PFSK-1 (cell line): ENCODE measurements around the gene GPR37.

Experiments used
- POLR2AphosphoS5 ChIP-seq: IDR thresholded peaks from 2 replicates; pipeline ENCODE4 v1.6.1; 2012; ENCODE audit warnings: low read depth, mild to moderate bottlenecking, control low read depth, low read length, moderate library complexity
- SIN3A ChIP-seq: IDR thresholded peaks from 2 replicates; pipeline ENCODE4 v1.6.1; 2012; ENCODE audit warnings: mild to moderate bottlenecking, low read length, moderate library complexity, borderline replicate concordance; ENCODE audit not compliant: insufficient read depth
- TAF1 ChIP-seq: IDR thresholded peaks from 2 replicates; pipeline ENCODE4 v1.6.1; 2012; ENCODE audit warnings: low read length, control low read depth, borderline replicate concordance; ENCODE audit not compliant: insufficient read depth
- TF ChIP-seq, protein P1 (sequence below), 2 experiments: IDR thresholded peaks; 2 replicates each; pipeline versions ENCODE4 v1.6.1 to v1.8.0; 2011 to 2012; ENCODE audit warnings: low read depth in 2 of 2, low read length in 2 of 2, control low read depth in 1 of 2, inconsistent platforms in 1 of 2, mild to moderate bottlenecking in 1 of 2, moderate library complexity in 1 of 2; ENCODE audit not compliant: insufficient read depth in 1 of 2

DNA sequence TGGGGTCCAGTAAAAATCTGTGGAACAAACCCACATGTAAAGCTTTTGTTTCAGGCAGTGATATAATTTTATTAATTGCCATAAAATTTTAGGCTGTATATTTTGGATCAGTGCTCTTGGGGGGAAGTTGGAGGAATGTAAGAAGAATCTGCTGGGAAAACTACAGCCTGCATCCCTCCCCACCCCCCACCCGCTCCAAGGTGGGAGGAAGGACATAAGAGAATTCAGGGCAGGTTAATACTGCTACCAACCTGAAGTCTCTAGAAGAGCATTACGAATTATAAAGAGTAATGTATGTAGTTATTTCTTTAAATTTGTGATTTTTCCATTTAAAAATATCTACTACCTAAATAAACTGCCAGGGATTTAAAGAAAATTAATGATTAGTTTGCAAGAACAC lies 47.2 kb upstream of the GPR37 start:
- TF ChIP-seq TAF1, result no peak
- no peak for TF ChIP-seq SIN3A
- TF ChIP-seq POLR2AphosphoS5, result no peak
- TF ChIP-seq, protein P1, sequence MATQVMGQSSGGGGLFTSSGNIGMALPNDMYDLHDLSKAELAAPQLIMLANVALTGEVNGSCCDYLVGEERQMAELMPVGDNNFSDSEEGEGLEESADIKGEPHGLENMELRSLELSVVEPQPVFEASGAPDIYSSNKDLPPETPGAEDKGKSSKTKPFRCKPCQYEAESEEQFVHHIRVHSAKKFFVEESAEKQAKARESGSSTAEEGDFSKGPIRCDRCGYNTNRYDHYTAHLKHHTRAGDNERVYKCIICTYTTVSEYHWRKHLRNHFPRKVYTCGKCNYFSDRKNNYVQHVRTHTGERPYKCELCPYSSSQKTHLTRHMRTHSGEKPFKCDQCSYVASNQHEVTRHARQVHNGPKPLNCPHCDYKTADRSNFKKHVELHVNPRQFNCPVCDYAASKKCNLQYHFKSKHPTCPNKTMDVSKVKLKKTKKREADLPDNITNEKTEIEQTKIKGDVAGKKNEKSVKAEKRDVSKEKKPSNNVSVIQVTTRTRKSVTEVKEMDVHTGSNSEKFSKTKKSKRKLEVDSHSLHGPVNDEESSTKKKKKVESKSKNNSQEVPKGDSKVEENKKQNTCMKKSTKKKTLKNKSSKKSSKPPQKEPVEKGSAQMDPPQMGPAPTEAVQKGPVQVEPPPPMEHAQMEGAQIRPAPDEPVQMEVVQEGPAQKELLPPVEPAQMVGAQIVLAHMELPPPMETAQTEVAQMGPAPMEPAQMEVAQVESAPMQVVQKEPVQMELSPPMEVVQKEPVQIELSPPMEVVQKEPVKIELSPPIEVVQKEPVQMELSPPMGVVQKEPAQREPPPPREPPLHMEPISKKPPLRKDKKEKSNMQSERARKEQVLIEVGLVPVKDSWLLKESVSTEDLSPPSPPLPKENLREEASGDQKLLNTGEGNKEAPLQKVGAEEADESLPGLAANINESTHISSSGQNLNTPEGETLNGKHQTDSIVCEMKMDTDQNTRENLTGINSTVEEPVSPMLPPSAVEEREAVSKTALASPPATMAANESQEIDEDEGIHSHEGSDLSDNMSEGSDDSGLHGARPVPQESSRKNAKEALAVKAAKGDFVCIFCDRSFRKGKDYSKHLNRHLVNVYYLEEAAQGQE (IDR thresholded peaks at IDR 0.05; ENCODE audit: insufficient read depth in 1 of 2, low read depth in 2 of 2, low read length in 2 of 2), result no peak
